ENCODE measurements around the gene CYB561D2.

The CYB561D2 gene

GRCh38 chr3:50341996-50342650, 8.5 kb upstream of the CYB561D2 start:
- no peak for DNase-seq

GRCh38 chr3:50342813-50343633, 7.6 kb upstream of the CYB561D2 start:
- no peak for DNase-seq

- no peak for DNase-seq
These were observed 5.7 kb upstream of the CYB561D2 start for GRCh38 chr3:50345008-50345407.

- peak; percentile 54 to 80 (median 64) for DNase-seq
These were observed 5.0 kb upstream of the CYB561D2 start, which contains the start of gene ZMYND10 for GRCh38 chr3:50345586-50346234. TSS of gene ZMYND10 (minus strand) at chr3:50345732. CDS start at chr3:50345579, 153 bp downstream.

- peak; percentile 48 to 82 (median 64) for DNase-seq
These were observed 3.4 kb upstream of the CYB561D2 start for GRCh38 chr3:50347187-50347813.

- DNase-seq: no peak
These were observed 492 bp upstream of the CYB561D2 start for GRCh38 chr3:50350213-50350526.

GRCh38 chr3:50351323-50351697, 648 bp downstream of the CYB561D2 start:
- DNase-seq: no peak

- peak in 1 of 5 experiments; percentile 44 for DNase-seq
These were observed 2.1 kb downstream of the CYB561D2 start for GRCh38 chr3:50352781-50353180.

GRCh38 chr3:50353245-50354004, 2.8 kb downstream of the CYB561D2 start:
- DNase-seq: no peak

- no peak for DNase-seq
These were observed 3.6 kb downstream of the CYB561D2 start for GRCh38 chr3:50354186-50354764.

- DNase-seq: no peak
These were observed 4.2 kb downstream of the CYB561D2 start for GRCh38 chr3:50354850-50355249.

- no peak for DNase-seq
These were observed 5.3 kb downstream of the CYB561D2 start for GRCh38 chr3:50355829-50356552.

GRCh38 chr3:50356553-50356952, 5.9 kb downstream of the CYB561D2 start:
- no peak for DNase-seq

- no peak for DNase-seq
These were observed 6.8 kb downstream of the CYB561D2 start for GRCh38 chr3:50357481-50357880.

- no peak for DNase-seq
These were observed 7.8 kb downstream of the CYB561D2 start for GRCh38 chr3:50358355-50358910.

GRCh38 chr3:50358911-50359759, 8.5 kb downstream of the CYB561D2 start, which contains the start of gene TMEM115:
TSS of gene TMEM115 (minus strand) at chr3:50359521. CDS start at chr3:50359063, 458 bp downstream.
- DNase-seq: peak; percentile 79 to 99 (median 94)

- DNase-seq: no peak
These were observed 9.1 kb downstream of the CYB561D2 start for GRCh38 chr3:50359760-50360110.

GRCh38 chr3:50364573-50365079, 14.0 kb downstream of the CYB561D2 start:
- DNase-seq: no peak

GRCh38 chr3:50365080-50365841, 14.6 kb downstream of the CYB561D2 start:
- peak; percentile 90 to 95 (median 92) for DNase-seq

Measured in T-helper 2 cell (primary cell).